Measurements from ENCODE around the gene CREM.
"Not testable (repeated sequence)": the region's sequence is repeated elsewhere in the genome, so short reads cannot be mapped to it uniquely, and the experiment has no call there.

The CREM gene

DNA sequence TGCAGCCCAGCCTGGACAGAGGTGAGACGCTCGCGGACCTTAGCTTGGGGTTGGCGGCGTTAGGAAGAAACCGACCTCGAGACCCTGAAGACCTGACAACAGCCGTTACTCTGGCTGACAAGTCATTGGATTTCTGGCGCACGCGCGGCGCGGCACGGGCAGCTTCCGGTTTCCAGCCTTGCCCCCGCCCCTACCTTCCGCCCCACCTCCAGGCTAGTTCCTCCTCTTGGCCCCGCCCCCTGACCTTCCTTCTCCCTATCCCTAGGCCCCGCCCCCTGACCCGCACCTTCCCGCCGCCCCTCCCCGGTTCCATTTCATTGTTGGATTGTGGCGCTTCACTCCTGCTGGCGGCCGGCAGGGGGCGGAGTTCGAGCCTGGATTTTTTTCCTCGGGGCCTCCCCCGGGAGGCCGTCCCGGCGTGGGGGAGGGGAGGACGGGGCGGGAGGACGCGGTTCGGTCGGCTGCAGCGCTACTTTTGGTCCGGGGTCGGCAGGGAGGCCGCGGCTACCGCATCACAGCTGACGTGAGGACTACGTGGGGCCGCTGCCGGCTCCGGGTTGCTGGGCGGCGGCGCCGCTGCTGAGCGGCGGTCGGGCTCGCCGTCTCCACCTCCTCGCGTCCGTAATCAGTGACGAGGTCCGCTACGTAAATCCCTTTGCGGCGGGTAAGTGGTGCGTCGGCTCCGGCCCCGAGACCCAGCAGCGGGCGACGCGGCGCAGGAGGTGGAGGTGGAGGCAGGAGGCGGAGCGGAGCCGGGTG, at the start of gene CREM:
TSS of gene CREM (plus strand) at position 317 of the 759 bp plus-strand sequence. CDS start 10,990 bp downstream, outside the sequence.
- Histone ChIP-seq H3K4me3 (ENCODE audit: low read length) (peak within 1 kb of the TSS; percentile 93), H3K9ac (ENCODE audit: low read length) (peak within 1 kb of the TSS; percentile 99), H3K36me3 (ENCODE audit: control insufficient read depth, insufficient read depth, low read length, severe bottlenecking) (no peaks in the 10 kb centered on the region), H3K4me1 (ENCODE audit: control insufficient read depth, insufficient read depth, low read length) (peaks cover 26% of the 10 kb centered on the region), H3K9me3 (ENCODE audit: control insufficient read depth, low read length) (no peaks in the 10 kb centered on the region), H3K27me3 (replicated peaks; ENCODE audit: control insufficient read depth, insufficient read depth, low read length) (no peaks in the 10 kb centered on the region)
- peak; percentile 98 for DNase-seq (ENCODE audit: low read depth)

DNA sequence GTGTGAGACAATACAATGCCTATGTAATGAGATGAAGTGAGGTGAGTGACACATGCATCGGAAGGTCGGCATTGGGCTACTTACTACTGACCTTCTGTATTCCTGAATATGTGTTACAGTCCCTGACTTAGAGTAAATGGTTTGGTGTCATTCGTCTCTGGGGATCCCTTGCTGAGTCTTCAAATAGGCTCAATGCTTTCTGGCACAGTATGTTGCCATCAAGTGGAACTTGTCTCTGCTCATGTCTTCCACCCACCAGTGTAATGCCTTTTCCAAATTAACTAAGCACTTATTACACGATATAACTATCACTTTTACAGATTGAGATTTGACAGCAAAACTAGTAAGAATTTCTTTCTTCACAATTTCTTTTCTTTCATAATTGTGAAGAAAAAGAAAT, 47.4 kb upstream of the CREM start:
- Histone ChIP-seq H3K4me1 (ENCODE audit: control insufficient read depth, insufficient read depth, low read length) (peaks cover 13% of the 10 kb centered on the region), H3K36me3 (ENCODE audit: control insufficient read depth, insufficient read depth, low read length, severe bottlenecking) (peaks cover 6% of the 10 kb centered on the region), H3K9me3 (ENCODE audit: control insufficient read depth, low read length) (peaks cover 5% of the 10 kb centered on the region), H3K9ac (ENCODE audit: low read length) (no peak overlapping the region), H3K27me3 (replicated peaks; ENCODE audit: control insufficient read depth, insufficient read depth, low read length) (no peaks in the 10 kb centered on the region), H3K4me3 (ENCODE audit: low read length) (no peak overlapping the region)
- no peak for DNase-seq (ENCODE audit: low read depth)

DNA sequence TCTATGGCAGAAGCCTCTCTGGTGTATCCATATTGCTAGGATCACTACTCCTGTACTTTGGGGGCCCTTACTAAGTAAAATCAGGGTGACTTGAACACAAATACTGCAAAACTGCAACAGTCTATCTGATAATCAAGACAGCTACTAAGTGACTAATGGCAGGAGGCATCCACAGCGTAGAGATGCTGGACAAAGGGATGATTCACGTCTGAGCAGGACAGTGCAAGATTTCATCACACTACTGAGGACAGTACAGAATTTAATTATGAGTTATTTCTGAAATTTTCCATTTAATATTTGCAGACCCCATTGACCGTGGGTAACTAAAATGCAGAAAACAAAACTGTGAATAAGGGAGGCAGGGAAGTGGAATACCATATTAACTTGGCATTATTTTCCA, 46.9 kb upstream of the CREM start:
- H3K27me3 ChIP-seq (replicated peaks; ENCODE audit: control insufficient read depth, insufficient read depth, low read length), result no peaks in the 10 kb centered on the region
- no peak overlapping the region for H3K9ac ChIP-seq (ENCODE audit: low read length)
- no peak overlapping the region for H3K4me3 ChIP-seq (ENCODE audit: low read length)
- peaks cover 13% of the 10 kb centered on the region for H3K4me1 ChIP-seq (ENCODE audit: control insufficient read depth, insufficient read depth, low read length)
- H3K9me3 ChIP-seq (ENCODE audit: control insufficient read depth, low read length), result peaks cover 5% of the 10 kb centered on the region
- DNase-seq (ENCODE audit: low read depth), result peak; percentile 77
- H3K36me3 ChIP-seq (ENCODE audit: control insufficient read depth, insufficient read depth, low read length, severe bottlenecking), result peaks cover 6% of the 10 kb centered on the region

DNA sequence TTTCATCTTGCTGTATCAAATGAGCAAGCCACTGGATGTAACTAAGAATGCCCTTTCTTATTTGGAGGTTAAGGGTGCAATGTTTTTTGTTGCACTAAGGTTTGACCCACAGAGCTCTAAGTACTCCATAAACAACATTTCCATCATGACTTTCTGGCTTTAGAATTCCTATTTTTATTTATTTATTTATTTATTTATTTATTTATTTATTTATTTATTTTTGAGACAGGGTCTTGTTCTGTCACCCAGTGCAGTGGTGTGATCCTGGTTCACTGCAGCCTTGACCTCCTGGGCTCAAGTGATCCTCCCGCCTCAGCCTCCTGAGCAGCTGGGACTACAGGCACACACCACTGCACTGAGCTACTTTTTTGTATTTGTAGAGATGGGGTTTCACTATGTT, 46.4 kb upstream of the CREM start:
- peaks cover 13% of the 10 kb centered on the region for H3K4me1 ChIP-seq (ENCODE audit: control insufficient read depth, insufficient read depth, low read length)
- not testable (repeated sequence) for H3K4me3 ChIP-seq (ENCODE audit: low read length); DNase-seq (ENCODE audit: low read depth); H3K27me3 ChIP-seq (replicated peaks; ENCODE audit: control insufficient read depth, insufficient read depth, low read length); H3K36me3 ChIP-seq (ENCODE audit: control insufficient read depth, insufficient read depth, low read length, severe bottlenecking); H3K9ac ChIP-seq (ENCODE audit: low read length); H3K9me3 ChIP-seq (ENCODE audit: control insufficient read depth, low read length)

DNA sequence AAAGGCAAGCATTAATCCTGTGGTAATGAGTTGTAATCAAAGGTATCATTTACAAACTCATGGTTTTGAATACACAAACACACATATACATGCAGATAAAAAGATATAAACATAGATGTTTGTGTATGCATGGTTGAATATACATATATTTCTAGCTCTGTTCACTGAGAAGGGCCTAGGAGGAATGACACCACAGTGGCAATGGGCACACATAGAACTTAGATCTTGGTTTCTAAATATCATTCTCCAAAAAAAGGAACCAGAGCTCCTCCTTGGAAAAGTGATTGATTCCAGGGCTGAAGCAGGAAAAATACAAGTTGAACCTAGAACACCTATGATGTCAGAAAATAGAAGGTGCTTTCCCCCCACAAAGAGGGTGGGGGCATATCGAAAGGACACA, 43.4 kb upstream of the CREM start:
- Histone ChIP-seq H3K9ac (ENCODE audit: low read length) (no peak overlapping the region), H3K9me3 (ENCODE audit: control insufficient read depth, low read length) (peaks cover 5% of the 10 kb centered on the region), H3K4me3 (ENCODE audit: low read length) (no peak overlapping the region), H3K4me1 (ENCODE audit: control insufficient read depth, insufficient read depth, low read length) (peaks cover 17% of the 10 kb centered on the region), H3K27me3 (replicated peaks; ENCODE audit: control insufficient read depth, insufficient read depth, low read length) (no peaks in the 10 kb centered on the region), H3K36me3 (ENCODE audit: control insufficient read depth, insufficient read depth, low read length, severe bottlenecking) (no peaks in the 10 kb centered on the region)
- no peak for DNase-seq (ENCODE audit: low read depth)

DNA sequence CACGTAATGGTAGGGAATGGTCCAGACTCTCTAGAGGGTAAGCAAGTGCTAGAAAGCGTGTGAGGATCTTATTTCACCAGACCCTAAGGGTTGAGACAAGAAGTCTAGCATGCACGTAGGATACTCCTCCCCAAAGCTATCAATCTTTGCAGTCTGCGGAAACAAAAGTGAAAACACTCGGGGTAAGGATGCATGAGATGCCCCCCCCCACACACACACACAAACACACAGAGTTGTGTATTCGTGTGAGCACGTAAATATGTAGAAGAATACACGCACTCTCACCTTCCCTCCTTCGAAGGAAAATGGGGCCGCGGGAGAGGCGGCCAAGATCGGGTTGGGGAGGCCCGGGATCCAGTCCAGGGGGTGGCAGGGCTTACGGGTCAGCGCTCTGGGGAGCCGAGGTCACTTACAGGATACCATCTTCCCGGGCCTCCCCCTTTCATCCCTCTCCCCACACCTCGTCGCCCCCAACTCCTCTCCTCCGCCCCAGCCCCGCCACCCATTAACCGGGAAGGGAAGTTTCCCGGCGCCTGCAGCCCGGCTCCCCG, 37.0 kb upstream of the CREM start:
- Histone ChIP-seq H3K4me3 (ENCODE audit: low read length) (peak overlapping the region; percentile 97), H3K4me1 (ENCODE audit: control insufficient read depth, insufficient read depth, low read length) (peaks cover 20% of the 10 kb centered on the region), H3K36me3 (ENCODE audit: control insufficient read depth, insufficient read depth, low read length, severe bottlenecking) (no peaks in the 10 kb centered on the region), H3K9me3 (ENCODE audit: control insufficient read depth, low read length) (peaks cover 4% of the 10 kb centered on the region), H3K27me3 (replicated peaks; ENCODE audit: control insufficient read depth, insufficient read depth, low read length) (no peaks in the 10 kb centered on the region), H3K9ac (ENCODE audit: low read length) (peak overlapping the region; percentile 91)
- peak; percentile 44 for DNase-seq (ENCODE audit: low read depth)

DNA sequence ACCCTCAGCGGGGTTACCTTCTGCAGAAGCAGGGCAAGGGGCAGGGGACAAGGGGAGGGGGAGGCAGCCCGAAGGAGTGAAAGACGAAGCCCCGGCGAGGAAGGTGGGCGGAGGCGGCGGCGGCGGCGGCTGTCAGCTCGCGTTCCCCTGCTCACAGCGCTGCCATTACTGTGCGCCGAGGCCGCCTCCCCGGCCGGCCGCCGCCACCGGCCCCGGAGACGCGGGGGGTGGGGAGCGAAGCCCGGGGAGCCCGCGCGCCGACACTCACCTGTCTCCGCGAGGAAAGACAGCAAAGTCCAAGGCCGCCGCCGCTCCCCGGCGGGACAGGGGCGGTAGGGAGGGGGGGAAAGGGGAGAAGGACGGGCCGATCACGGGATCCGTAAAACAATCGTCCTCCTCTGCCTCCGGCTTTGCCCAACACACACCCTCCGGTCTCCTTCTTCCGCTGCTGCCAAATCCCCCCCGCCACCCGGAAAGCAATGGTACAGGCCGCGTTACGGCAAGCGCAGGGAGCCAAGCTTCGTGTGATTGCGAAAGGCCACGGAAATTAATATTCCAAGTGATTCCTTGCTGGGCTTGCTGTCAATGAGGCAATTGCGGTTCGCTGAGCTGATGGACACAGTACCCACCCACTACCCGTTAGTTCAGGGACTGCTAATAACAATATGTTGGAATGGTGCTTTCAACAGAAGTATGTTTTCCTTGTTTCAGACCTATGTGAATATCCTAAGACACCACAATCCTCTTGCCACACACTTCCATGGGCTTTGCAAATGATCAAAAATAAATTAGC, 36.3 kb upstream of the CREM start, which contains the start of gene CUL2:
TSS of gene CUL2 (minus strand) at position 180 of the 793 bp plus-strand sequence. CDS start 19,024 bp downstream, outside the sequence.
- peaks cover 4% of the 10 kb centered on the region for H3K9me3 ChIP-seq (ENCODE audit: control insufficient read depth, low read length)
- H3K4me3 ChIP-seq (ENCODE audit: low read length), result peak within 1 kb of the TSS; percentile 97
- no peaks in the 10 kb centered on the region for H3K36me3 ChIP-seq (ENCODE audit: control insufficient read depth, insufficient read depth, low read length, severe bottlenecking)
- peak; percentile 97 for DNase-seq (ENCODE audit: low read depth)
- H3K9ac ChIP-seq (ENCODE audit: low read length), result peak within 1 kb of the TSS; percentile 91
- peaks cover 20% of the 10 kb centered on the region for H3K4me1 ChIP-seq (ENCODE audit: control insufficient read depth, insufficient read depth, low read length)
- H3K27me3 ChIP-seq (replicated peaks; ENCODE audit: control insufficient read depth, insufficient read depth, low read length), result no peaks in the 10 kb centered on the region

DNA sequence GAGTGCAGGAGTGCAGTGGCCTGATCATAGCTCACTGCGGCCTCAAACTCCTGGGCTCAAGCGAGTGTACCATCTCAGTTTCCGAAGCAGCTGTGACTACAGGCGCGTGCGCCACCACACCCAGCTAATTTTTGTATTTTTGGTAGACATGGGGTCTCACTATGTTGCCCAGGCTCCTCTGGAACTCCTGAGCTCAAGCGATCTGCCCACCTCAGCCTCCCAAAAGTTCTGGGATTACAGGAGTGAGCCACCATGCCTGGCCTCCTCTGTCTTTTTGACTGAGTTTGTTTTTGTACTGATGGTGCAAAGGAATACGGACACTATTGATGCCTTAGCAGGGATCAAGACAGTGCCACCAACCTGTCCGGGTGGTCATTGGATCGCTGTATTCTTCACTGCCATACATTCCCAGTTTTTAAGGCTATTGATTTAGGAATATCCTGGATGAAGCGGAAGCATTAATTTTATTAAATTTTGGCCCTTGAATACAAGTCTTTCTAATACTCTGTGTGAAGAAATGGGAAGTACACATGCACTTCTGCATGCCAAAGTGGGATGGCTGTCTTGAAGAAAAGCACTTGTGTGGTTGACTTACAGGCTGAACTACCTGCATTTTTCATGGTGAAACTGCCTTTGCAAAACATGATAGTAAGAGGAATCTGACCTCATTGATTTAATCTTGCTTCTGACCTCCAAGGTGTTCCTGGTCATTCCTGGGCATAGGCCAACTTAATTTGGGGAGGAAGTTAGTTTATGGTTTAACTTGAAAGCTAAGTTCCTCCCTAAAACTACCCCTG, 34.5 kb upstream of the CREM start:
- H3K9ac ChIP-seq (ENCODE audit: low read length), result no peak overlapping the region
- H3K4me3 ChIP-seq (ENCODE audit: low read length), result no peak overlapping the region
- peaks cover 20% of the 10 kb centered on the region for H3K4me1 ChIP-seq (ENCODE audit: control insufficient read depth, insufficient read depth, low read length)
- peaks cover 4% of the 10 kb centered on the region for H3K9me3 ChIP-seq (ENCODE audit: control insufficient read depth, low read length)
- no peaks in the 10 kb centered on the region for H3K36me3 ChIP-seq (ENCODE audit: control insufficient read depth, insufficient read depth, low read length, severe bottlenecking)
- H3K27me3 ChIP-seq (replicated peaks; ENCODE audit: control insufficient read depth, insufficient read depth, low read length), result peaks cover 3% of the 10 kb centered on the region
- DNase-seq (ENCODE audit: low read depth), result no peak

DNA sequence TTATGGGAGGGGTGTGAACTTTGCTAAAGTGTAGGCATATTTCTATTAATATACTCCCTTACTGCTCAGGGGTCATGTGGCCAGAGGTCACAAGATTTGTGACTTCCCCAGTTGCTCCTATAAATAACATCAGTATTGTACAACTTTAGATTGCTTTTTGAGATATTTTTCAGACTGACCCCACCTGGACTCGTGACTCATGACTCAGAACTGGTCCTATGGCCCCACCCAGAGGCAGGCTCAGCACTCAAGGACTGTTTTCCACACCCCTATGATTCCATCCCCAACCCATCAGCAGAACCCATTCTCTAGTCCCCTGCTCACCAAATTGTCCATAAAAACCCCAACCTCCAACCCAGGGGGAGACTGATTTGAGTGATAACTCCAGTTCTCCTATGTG, 33.8 kb upstream of the CREM start:
- no peak overlapping the region for H3K9ac ChIP-seq (ENCODE audit: low read length)
- peaks cover 4% of the 10 kb centered on the region for H3K9me3 ChIP-seq (ENCODE audit: control insufficient read depth, low read length)
- H3K36me3 ChIP-seq (ENCODE audit: control insufficient read depth, insufficient read depth, low read length, severe bottlenecking), result no peaks in the 10 kb centered on the region
- no peak for DNase-seq (ENCODE audit: low read depth)
- peaks cover 3% of the 10 kb centered on the region for H3K27me3 ChIP-seq (replicated peaks; ENCODE audit: control insufficient read depth, insufficient read depth, low read length)
- H3K4me3 ChIP-seq (ENCODE audit: low read length), result no peak overlapping the region
- H3K4me1 ChIP-seq (ENCODE audit: control insufficient read depth, insufficient read depth, low read length), result peaks cover 16% of the 10 kb centered on the region

DNA sequence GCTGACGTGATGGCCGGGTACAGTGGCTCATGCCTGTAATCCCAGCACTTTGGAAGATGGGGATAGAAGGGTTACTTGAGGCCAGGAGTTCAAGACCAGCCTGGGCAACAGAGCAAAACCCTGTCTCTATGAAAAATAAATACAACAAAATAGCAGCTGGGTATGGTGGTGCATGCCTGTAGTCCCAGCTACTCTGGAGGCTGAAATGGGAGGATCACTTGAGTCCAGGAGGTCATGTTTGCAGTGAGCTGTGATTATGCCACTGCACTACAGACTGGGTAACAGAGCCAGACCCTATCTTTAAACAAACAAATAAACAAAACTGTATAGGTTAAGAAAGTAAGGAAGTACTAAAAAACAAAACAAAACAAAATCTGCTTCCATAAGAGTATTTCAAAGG, 30.3 kb upstream of the CREM start:
- H3K9me3 ChIP-seq (ENCODE audit: control insufficient read depth, low read length), result peaks cover 4% of the 10 kb centered on the region
- no peaks in the 10 kb centered on the region for H3K36me3 ChIP-seq (ENCODE audit: control insufficient read depth, insufficient read depth, low read length, severe bottlenecking)
- no peaks in the 10 kb centered on the region for H3K4me1 ChIP-seq (ENCODE audit: control insufficient read depth, insufficient read depth, low read length)
- H3K9ac ChIP-seq (ENCODE audit: low read length), result no peak overlapping the region
- peaks cover 3% of the 10 kb centered on the region for H3K27me3 ChIP-seq (replicated peaks; ENCODE audit: control insufficient read depth, insufficient read depth, low read length)
- no peak for DNase-seq (ENCODE audit: low read depth)
- H3K4me3 ChIP-seq (ENCODE audit: low read length), result no peak overlapping the region

Data from adipocyte (in vitro differentiated cells).